ENCODE results near the gene SDR42E2.
A peak's percentile ranks its signal among the peaks of the same experiment; 100 is the strongest.
"Not testable (repeated sequence)": the region's sequence is repeated elsewhere in the genome, so short reads cannot be mapped to it uniquely, and the experiment has no call there.

Gene SDR42E2

GRCh38 chr16:22190081-22190775 is 27.9 kb downstream of the SDR42E2 start:
- peak overlapping the region; percentile 57 for H3K4me3 ChIP-seq
- H3K27me3 ChIP-seq (ENCODE audit: low read depth), result no peaks in the 10 kb centered on the region
- H3K9me3 ChIP-seq, result no peaks in the 10 kb centered on the region
- peaks cover 15% of the 10 kb centered on the region for H3K4me1 ChIP-seq
- no peaks in the 10 kb centered on the region for H3K36me3 ChIP-seq (replicated peaks)
- in situ Hi-C loops (cut with MboI; ENCODE audit: low sequenced_read_pairs), result no loop called here
- DNase-seq (ENCODE audit: low spot score in 2 of 2), result peak in 1 of 2 experiments; percentile 100

DNA sequence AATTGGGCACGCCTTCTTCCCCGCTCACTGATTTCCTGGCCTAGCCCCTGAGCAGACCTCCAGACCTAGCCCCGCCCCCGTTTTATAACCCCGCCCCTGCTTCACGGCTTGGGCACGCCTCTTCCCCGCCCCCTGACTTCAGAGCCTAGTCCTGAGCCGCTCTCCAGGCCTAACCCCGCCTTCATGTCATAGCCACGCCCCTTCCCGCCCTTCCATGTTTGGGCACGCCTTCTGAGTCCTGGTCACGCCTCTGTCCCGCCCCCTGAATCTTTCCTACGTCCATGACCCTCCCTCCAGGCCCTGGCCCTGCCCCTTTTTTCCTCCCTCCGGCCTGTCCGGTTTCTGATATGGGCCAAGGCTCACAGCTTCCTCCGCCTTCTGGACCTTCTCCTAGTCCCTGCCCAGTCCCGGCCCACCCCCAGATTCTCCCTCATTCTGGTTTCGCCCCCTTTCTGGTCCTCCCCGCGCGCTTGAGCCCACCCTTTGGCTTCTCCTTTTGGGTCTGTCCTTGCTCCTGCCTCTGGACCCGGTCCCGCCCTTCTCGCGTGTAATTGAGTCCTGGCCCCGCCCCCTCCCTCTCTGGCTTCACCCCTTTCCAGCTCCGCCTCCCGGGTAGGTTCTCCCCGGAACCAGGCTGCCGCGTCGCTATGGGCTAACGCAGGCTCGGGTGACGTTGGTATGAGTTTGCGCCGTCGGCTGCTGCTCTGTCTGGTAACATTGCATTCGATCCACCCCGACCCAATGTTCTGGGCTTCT is 28.6 kb downstream of the SDR42E2 start:
- Histone ChIP-seq H3K27me3 (ENCODE audit: low read depth) (no peaks in the 10 kb centered on the region), H3K4me1 (peaks cover 15% of the 10 kb centered on the region), H3K9me3 (no peaks in the 10 kb centered on the region), H3K36me3 (replicated peaks) (no peaks in the 10 kb centered on the region), H3K4me3 (peak overlapping the region; percentile 57)
- in situ Hi-C loops (cut with MboI; ENCODE audit: low sequenced_read_pairs), result no loop called here
- DNase-seq (ENCODE audit: low spot score in 2 of 2), result peak; percentile 96 to 100

DNA sequence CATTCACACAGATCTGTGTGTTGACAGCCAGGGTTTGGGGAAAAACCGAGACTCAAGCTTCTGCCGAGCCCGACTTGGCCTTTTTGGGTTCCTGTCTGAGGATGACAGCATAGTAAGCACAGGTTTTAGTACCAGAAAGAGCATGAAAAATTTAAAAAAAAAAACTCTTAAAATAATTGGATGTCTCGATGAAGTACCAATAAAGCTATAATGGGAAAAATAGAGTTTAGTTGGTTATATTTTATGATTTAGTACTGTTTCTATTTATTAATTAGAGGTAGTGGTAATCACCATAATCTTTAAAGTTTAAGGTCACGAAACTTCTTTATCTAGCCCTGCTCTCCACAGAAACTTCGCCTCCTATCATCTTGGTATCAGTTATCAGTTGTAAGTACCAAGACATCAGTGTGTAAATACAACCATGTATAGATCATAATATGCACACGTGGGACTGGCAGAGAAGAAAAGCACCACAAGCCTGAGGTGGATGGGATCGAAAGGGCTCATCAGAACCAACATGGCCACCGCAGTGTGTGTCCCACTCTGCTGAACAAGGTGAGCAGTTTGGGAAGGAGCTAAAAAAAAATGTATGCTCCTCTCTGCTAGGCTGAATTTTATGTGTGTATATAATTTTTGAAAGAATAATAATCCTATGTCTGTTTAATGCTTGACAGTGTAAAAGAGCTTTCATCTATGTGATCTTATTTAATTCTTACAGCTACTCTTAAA is 29.4 kb downstream of the SDR42E2 start:
- no peaks in the 10 kb centered on the region for H3K36me3 ChIP-seq (replicated peaks)
- no peaks in the 10 kb centered on the region for H3K27me3 ChIP-seq (ENCODE audit: low read depth)
- peak in 1 of 2 experiments; percentile 45 for DNase-seq (ENCODE audit: low spot score in 2 of 2)
- H3K4me3 ChIP-seq, result peak overlapping the region; percentile 57
- no peaks in the 10 kb centered on the region for H3K9me3 ChIP-seq
- peaks cover 15% of the 10 kb centered on the region for H3K4me1 ChIP-seq
- in situ Hi-C loops (cut with MboI; ENCODE audit: low sequenced_read_pairs), result no loop called here

DNA sequence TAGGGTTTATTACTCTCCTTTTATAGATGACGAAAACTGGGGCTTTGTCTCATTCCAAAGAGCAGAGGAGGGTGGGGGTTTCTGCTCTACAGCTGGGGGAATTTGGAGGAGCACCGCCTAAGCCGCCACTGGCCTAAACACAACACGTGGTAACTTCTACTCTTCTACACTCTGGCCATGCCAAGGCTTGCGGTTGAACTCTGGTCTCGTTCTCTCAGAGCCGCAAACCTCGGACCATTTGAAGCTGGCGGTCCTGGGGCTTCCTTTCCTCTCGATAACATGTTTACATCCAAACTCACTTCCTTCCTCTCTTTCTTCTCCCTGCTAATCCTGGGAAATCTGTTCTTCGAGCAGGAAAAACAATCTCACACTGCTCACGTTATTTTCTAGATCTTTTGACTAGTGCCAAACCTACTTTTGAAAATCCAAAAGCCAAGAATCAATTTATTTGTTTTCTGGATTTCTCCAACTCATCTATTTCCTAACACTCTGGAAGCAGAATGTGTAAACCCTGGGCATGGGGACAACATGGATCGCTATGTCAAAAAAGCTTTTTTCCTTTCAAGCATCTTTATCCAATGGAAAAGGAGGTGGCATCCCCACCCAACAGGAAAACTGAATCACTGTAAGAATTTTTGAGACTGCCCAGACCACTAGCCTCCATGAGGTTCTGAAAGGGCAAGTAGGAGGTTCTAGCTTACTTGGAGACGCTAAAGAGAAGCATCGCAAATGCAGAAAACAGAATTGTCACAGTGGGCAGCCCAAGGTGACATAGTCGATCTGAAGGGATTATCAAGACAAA is 30.2 kb downstream of the SDR42E2 start:
- no peak overlapping the region for H3K4me3 ChIP-seq
- peak; percentile 68 to 70 for DNase-seq (ENCODE audit: low spot score in 2 of 2)
- H3K4me1 ChIP-seq, result peaks cover 15% of the 10 kb centered on the region
- no peaks in the 10 kb centered on the region for H3K36me3 ChIP-seq (replicated peaks)
- H3K9me3 ChIP-seq, result no peaks in the 10 kb centered on the region
- in situ Hi-C loops (cut with MboI; ENCODE audit: low sequenced_read_pairs), result no loop called here
- H3K27me3 ChIP-seq (ENCODE audit: low read depth), result no peaks in the 10 kb centered on the region

- peaks cover 15% of the 10 kb centered on the region for H3K4me1 ChIP-seq
Measured at GRCh38 chr16:22193063-22193411, 30.7 kb downstream of the SDR42E2 start.

DNA sequence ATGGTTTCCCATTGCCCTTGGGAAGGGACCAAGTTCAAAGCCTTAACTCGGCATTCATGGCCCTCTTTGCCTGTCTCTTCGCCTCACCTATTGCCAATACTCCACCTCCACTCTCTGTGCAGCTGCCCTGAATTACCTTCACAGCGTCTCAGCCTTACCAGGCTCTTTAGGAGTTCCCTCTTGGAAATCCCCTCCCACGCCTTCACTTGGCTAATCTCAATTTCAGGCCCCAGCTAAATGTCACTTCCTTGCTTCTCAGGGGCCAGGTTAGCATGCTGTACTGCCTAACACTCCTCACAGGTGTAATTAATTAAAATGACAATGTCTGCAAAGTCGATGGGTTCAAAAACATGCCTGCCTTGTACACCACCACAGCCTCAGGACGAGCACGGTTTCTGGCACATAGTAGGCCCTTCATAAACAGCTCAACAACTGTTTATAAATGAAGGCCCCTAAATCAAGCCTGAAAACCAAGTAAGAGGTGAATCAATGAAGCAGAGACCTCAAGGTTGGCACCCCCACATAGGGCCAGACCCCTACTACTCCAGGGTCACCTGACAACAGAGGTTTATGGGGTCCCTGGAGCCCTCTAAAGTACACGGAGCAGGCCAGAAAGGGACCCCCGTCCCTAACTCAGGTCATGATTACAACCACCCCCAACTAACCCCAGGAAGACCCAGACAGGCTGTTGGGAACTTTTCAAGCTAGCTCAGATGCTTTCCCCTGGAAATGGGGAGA is 32.6 kb downstream of the SDR42E2 start:
- Histone ChIP-seq H3K9me3 (no peaks in the 10 kb centered on the region), H3K4me3 (no peak overlapping the region), H3K36me3 (replicated peaks) (no peaks in the 10 kb centered on the region), H3K4me1 (peaks cover 13% of the 10 kb centered on the region), H3K27me3 (ENCODE audit: low read depth) (no peaks in the 10 kb centered on the region)
- in situ Hi-C loops (cut with MboI; ENCODE audit: low sequenced_read_pairs), result no loop called here
- DNase-seq (ENCODE audit: low spot score in 2 of 2), result no peak

More at GRCh38 chr16:22193063-22193411, 30.7 kb downstream of the SDR42E2 start:
- H3K9me3 ChIP-seq, result no peaks in the 10 kb centered on the region
- no peaks in the 10 kb centered on the region for H3K27me3 ChIP-seq (ENCODE audit: low read depth)
- in situ Hi-C loops (cut with MboI; ENCODE audit: low sequenced_read_pairs), result no loop called here
- H3K36me3 ChIP-seq (replicated peaks), result no peaks in the 10 kb centered on the region
- DNase-seq (ENCODE audit: low spot score in 2 of 2), result no peak
- no peak overlapping the region for H3K4me3 ChIP-seq

DNA sequence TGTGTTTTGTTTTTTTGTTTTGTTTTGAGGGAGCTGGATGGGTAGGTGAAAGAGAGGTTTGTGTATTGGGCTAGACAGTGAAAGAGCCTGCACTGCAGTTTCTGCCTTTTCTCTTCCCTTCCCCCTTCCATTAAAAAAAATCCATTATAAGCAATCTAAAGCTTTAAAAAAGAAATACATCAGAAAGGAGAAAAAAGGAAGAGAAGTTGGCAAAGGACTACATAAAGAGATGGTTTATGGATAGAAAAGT is 33.1 kb downstream of the SDR42E2 start:
- Histone ChIP-seq H3K4me3 (no peak overlapping the region), H3K27me3 (ENCODE audit: low read depth) (no peaks in the 10 kb centered on the region), H3K36me3 (replicated peaks) (no peaks in the 10 kb centered on the region), H3K4me1 (peaks cover 11% of the 10 kb centered on the region), H3K9me3 (no peaks in the 10 kb centered on the region)
- in situ Hi-C loops (cut with MboI; ENCODE audit: low sequenced_read_pairs), result no loop called here
- DNase-seq (ENCODE audit: low spot score in 2 of 2), result no peak

DNA sequence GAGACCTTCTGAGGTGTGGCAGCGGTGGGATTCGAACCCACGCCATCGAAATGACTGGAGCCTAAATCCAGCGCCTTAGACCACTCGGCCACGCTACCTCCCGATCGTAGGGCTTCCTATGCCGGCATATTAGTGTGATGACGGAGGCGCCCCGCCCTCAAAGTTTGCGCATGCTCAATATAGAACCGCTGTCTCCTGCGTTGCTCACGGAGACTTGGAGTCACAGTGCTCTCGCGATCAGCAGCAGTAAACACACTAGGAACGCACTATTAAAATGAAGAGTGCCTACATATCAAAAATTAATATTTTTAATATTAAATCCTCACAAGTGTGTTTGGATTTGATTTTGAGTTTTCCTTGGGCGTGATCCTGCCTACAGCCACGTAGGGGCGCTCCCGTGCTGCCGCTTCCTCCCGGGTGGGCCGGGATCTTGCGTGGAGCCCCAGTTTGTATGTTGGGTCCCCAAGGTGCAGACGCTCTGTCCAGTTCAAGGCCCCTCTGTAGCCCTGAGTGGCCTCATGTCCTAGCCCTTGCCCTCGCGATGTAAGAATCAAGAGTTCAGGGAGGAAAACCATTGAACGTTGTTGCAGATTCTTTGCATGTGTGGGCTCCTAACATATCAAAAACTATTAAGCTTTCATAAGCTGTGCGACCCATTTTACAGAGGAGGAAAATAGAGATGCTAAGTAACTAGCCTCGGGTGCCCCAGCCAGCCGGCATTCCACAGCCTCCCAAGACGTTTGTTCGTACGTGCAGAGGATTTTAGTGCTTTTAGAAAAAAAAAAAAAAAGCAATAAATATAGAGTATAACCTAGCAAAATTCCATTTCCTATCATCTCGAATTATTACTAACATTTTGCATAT is 33.6 kb downstream of the SDR42E2 start:
- DNase-seq (ENCODE audit: low spot score in 2 of 2), result peak; percentile 60 to 91
- H3K4me3 ChIP-seq, result peak overlapping the region; percentile 47
- H3K36me3 ChIP-seq (replicated peaks), result no peaks in the 10 kb centered on the region
- no peaks in the 10 kb centered on the region for H3K9me3 ChIP-seq
- H3K27me3 ChIP-seq (ENCODE audit: low read depth), result no peaks in the 10 kb centered on the region
- peaks cover 11% of the 10 kb centered on the region for H3K4me1 ChIP-seq
- in situ Hi-C loops (cut with MboI; ENCODE audit: low sequenced_read_pairs), result no loop called here

- DNase-seq (ENCODE audit: low spot score in 2 of 2); H3K36me3 ChIP-seq (replicated peaks); H3K27me3 ChIP-seq (ENCODE audit: low read depth); in situ Hi-C loops (cut with MboI; ENCODE audit: low sequenced_read_pairs); H3K9me3 ChIP-seq: not testable (repeated sequence)
- Histone ChIP-seq H3K4me3 (peak overlapping the region; percentile 47), H3K4me1 (peaks cover 10% of the 10 kb centered on the region)
Measured at GRCh38 chr16:22196559-22197168, 34.4 kb downstream of the SDR42E2 start.

DNA sequence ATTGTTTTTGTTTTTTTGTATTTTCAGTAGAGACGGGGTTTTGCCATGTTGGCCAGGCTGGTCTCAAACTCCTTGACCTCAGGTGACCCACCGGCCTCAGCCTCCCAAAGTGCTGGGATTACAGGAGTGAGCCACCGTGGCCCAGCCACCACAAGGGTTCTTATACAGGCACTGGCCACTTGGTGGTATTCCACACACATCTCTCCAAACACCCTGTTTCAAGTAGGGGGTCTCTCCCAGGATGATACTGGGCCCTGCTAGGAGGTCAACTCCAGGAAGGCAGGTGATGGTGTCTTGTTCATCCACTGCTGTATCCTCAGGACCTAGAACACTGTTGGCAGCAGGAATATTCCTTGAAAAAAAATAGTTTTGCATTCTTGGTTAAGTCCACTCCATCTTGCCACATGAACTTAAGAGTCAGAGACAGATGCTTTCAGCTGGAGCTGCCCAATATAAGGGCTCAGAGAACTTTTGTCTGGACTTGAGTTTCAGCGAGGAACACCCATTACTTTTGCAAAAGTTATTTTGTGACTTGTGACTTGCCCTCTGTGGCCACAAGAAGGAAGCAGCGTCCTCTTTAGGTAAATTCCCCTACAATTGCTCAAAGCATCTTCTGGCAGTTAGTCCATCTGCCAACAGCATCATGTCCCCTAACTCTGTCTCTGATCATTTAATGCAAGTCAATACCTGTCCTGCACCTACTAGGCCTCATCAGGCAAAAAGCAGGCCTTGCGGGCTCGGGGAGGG is 36.4 kb downstream of the SDR42E2 start:
- in situ Hi-C loops (cut with MboI; ENCODE audit: low sequenced_read_pairs), result no loop called here
- no peak for DNase-seq (ENCODE audit: low spot score in 2 of 2)

GRCh38 chr16:22202261-22202637 is 39.9 kb downstream of the SDR42E2 start:
- peaks cover 5% of the 10 kb centered on the region; the same call in 1 of the 2 replicates for H3K36me3 ChIP-seq (replicated peaks)
- no peak for DNase-seq (ENCODE audit: low spot score in 2 of 2)
- H3K4me3 ChIP-seq, result no peak overlapping the region
- in situ Hi-C loops (cut with MboI; ENCODE audit: low sequenced_read_pairs), result no loop called here
- H3K9me3 ChIP-seq, result no peaks in the 10 kb centered on the region; the same call in 1 of the 2 replicates
- H3K27me3 ChIP-seq (ENCODE audit: low read depth), result no peaks in the 10 kb centered on the region
- peaks cover 2% of the 10 kb centered on the region for H3K4me1 ChIP-seq

More for the DNA sequence above, 36.4 kb downstream of the SDR42E2 start:
- no peaks in the 10 kb centered on the region for H3K36me3 ChIP-seq (replicated peaks)
- no peak overlapping the region for H3K4me3 ChIP-seq
- H3K4me1 ChIP-seq, result no peaks in the 10 kb centered on the region
- no peaks in the 10 kb centered on the region for H3K27me3 ChIP-seq (ENCODE audit: low read depth)
- H3K9me3 ChIP-seq, result no peaks in the 10 kb centered on the region; the same call in 1 of the 2 replicates
